ENCODE data around the gene TMEM121B.

Gene TMEM121B

GRCh38 chr22:17137861-17138425, 16.8 kb upstream of the TMEM121B start:
- no peak for DNase-seq

GRCh38 chr22:17137170-17137569, 16.0 kb upstream of the TMEM121B start:
- no peak for DNase-seq

DNA sequence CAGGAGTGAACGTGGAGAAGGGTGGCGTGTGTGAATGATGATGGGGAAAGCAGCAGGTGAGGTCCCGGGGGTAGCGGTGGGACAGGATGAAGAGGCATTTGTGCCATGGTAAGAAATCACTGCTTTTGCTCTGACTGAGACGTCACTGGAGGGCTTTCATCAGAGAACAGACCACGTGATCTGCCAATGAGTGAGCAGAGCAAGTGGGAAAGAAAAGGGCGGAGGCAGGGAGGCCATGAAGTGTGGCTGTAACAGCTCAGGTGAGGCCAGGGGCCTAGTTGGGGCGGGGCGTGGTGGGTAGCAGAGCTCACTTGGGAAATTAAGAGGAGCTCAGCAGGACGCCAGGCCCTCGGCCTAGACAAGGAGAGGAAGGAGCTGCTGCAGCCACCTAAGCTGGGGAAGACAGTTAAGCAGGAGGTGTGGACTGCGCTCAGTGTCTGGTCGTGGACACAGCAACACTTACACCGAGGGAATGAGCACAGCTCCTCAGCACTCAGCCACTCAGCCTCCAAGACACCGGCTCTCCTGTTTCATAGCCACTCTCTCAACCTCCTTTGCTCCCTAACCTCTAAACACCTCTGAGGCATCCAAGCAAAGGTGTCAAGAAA, 14.1 kb upstream of the TMEM121B start:
- no peak for DNase-seq

DNA sequence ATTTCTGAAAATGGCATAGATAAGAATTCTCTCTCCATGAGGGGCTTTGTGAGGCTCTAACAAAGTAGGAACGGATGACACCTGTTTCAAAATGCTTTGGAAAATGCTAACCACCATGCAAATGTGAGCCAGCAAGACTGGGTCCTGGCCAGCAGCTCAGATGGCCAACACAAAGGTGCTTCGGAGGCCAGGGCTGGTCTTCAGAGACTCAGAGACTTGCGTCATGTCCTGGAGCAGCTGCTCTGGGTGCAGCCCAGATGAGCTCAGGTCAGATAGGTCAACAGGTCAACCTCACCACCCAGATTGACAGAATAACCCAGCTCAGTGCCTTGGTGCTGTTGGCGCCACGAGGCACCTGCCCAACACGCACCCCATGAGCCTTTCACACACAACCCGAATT, 12.0 kb upstream of the TMEM121B start:
- no peak for DNase-seq

- no peak for DNase-seq
Measured at GRCh38 chr22:17132112-17132511, 11.0 kb upstream of the TMEM121B start.

DNA sequence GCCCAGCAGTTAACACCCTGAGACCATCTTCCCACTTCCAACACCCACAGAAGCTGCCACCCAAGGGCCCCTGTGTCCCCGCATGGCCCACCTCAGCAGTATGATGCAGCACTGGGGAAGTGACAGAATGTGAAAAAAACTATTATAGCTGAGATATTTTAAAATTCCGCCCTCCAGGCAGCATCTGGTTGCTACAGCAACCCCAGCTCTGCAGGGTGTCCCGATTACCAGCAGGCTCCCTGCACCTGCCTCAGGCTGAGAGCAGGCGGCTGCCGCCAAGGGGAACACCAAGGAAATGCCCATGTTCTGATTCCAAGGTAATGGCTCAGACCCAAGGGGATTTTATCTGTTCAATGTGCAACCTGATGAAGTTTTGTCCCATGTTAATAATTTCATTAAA, 10.5 kb upstream of the TMEM121B start:
- peak; percentile 8 for DNase-seq

DNA sequence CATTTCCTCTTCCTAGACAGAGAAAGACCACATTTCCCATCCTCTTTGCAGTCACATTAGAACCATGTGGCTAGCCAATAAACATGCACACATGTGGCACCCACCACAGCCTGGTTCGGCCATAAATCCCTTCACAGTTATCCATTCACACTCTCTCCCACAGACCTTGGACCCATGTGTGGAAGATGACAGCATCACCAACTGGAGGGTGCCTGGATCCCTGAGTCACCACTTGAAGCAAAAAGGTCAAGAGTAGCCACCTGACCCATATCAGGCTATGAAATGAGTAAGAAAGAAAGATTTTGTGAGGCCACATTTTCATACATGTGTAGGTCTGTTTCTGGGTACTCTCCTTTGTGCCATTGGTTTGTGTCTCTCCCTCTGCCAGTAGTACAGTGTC, 9.0 kb upstream of the TMEM121B start:
- DNase-seq = no peak

GRCh38 chr22:17120711-17121232, 388 bp downstream of the TMEM121B start:
- no peak for DNase-seq

DNA sequence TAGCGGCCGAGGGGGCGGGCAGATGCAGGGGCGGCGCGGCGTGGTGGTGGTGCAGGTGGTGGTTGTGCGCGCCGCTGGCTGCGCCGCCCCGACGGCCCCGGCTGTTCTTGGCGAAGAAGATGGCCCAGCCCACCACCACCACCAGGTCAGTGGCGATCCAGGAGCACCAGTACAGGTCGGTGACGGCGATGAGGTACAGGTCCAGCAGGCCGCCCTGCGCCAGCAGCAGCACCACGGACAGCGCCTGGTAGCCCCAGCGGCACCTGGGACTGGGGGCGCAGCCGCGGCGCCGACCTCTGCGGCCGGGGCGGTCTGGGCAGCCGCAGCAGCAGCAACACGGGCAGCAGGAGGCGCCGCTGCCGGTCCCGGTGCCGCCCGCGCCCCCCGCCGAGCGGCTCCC, 879 bp downstream of the TMEM121B start:
- DNase-seq = no peak

DNA sequence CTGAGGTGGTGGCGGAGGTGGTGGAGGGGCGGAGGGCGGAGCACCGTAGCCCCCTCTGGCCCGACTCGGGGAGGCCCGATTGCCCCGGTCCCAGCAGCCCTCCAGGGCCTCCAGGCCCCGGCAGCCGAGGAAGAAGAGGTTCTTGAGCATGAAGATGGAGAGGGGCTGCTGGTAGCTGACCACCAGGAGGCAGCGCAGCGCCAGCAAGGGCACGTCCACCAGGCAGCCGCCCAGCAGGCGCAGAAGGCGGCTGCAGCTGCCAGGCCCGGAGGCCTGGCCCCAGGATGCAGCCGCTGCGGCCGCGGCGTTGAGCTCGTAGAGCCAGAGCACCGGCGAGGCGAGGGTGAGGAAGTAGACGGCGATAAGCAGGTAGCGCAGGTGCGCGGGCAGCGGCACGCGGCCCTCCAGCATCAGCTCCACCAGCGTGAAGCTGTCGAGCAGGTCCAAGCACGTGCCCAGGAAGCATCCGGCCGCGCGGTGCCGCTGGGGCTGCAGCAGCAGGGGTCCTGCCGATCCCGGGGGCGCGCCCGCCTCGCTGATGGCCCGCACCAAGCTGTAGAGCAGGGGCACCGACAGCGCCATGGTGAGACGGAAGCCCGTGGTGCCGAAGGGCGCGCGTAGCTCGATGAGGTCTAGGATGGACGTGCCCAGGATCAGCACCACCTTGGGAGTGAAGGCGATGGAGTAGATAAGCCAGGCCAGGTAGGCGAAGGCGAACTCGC, 1.5 kb downstream of the TMEM121B start:
- no peak for DNase-seq

DNA sequence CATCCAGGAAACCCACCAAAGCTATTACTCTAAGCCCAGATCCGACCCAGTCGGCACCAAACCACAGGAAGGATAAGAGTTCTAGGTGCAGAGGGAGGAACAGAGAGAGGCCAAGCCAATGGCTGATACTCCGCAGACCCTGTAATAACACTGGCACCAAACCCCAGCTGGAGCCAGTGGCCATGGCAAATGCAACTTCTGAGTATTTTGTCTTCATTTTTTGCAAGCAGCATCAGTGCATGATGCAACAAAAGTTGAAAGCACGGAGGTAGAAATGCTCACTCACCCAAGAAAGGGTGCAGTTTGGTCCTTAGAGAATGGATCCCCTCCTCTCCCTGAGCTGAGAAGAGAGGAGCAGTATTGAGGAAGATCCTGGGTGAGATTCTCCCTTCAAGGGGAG, 2.8 kb downstream of the TMEM121B start:
- no peak for DNase-seq

DNA sequence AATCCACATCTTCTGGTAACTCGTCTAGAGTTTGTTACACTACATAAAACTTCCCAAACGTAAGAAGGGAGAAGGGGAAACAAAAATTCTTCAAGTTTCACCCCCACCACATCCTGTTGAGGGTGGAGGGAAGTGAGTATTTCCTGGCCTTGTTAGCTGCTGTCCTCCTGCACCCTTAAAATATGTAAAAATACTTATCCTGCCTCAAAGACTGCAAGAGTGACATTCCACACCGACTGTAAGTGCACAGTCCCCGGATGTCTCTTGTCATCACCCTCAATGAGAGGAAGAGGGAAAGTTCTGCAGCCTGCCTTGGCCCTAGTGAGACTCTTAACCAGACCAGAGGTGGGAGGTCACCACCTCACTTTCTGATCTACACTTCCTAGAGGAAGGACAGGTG, 3.3 kb downstream of the TMEM121B start:
- no peak for DNase-seq

DNA sequence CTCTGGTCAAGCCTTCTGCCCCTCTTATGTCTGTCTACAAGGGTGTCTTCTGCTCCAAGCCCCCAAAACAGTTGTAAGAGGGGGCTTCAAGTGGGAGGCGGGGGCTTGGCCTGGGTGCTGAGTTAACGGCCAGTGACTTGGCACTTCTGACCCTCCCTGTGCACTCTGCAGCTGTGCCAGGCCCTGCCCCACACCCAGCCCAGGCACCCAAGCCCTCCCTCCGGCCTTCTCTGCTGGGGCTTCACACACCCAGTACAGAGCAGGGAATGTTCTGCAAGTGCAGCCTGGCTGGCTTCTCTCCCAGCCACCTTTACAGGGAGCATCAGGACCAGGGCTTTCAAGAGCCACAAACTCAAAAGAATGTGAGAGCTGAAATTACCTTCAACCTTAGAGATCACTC, 3.8 kb downstream of the TMEM121B start:
- no peak for DNase-seq

DNA sequence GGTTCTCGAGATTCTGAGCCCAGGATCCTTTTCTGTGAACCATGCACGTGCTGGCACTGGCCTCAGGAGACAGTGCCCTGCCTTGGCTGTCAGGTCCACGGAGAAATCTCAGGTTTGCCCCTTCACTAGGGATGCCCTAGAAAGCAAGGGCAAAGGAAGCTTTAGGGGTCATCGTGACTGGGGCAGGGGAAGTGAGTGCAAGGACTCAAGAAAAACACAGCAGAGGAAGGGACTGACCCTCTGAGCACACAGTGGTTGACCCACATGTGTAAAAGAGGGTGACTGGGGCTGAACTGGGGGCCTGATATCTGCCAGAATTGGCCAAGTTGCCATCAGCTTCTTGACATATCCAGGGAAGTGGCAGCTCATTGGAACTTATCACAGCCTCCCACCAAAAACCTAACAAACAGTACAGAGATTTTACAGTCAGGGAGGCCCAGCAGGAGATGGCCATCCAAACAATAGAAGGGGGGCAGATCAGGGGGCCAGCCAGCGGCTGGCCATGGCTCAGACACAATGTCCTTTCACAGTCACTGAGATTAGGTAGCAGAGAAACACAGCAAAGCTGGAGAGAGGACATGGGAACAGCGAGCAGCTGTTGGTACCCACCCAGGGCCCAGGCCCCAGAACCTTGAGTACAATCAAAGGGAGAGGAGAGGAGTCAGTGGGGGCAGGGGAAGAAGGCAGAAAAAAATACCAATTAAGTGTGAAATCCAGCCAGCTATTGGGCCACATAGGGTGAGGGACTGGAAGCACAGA, 4.4 kb downstream of the TMEM121B start:
- no peak for DNase-seq

- no peak for DNase-seq
Measured at GRCh38 chr22:17115945-17116565, 5.1 kb downstream of the TMEM121B start.

DNA sequence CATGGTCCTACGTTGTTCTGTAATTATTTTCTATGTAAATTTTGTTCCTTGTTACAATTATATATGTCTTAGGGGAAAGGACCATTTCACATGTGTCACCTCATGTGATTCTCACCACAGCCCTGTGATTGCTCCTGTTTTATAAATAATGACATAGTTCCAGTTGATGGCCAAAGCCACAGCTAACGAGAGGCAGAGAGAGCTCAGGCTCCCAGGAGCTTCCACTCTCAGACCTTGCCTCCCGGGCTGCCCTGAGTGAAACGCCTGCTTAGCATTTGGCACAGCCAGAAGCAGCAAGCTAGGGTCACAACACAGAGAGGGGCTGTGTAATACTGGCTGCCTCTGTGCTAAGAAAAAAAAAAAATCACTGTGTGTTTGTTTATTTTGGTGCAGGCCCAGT, 5.9 kb downstream of the TMEM121B start:
- no peak for DNase-seq

GRCh38 chr22:17114898-17115235, 6.3 kb downstream of the TMEM121B start:
- no peak for DNase-seq

GRCh38 chr22:17114173-17114897, 6.8 kb downstream of the TMEM121B start:
- DNase-seq = no peak

GRCh38 chr22:17113600-17113999, 7.6 kb downstream of the TMEM121B start:
- no peak for DNase-seq

GRCh38 chr22:17112491-17113042, 8.6 kb downstream of the TMEM121B start:
- DNase-seq = no peak

DNA sequence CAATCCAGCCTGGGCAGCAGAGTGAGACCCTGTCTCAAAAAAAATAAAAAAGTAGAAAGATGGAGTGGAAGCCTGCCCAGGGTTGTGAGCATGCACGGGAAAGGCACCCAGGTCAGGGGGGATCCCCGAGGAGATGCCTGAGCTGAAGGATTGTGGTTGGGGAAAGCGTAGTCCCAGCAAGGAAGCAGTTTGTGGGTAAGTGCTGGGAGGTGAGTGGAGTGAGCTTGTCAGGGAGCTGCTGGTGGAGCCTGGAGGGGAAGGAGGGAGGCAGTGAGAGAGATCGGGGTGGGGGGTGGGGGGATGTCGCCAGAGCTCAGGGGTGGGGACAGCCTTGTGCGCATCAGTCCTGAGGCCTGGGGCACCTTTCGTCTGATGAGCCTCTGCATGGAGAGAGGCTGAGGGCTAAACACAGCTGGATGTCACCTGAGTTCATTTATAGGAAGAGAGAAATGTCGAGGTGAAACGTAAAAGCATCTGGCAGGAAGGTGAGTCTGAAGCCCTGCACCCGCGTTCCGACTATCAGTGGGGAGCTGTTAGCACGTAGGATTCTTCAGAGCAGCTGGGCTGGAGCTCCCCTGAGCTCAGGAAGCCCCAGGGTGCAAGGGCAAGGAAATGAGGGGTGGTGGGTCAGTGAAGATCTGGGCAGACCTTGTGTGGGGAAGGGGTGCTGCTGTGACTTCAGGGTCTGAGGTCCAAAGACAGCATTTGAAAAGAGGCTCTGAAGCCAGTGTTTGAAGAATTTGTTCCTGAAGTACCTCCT, 10.2 kb downstream of the TMEM121B start:
- no peak for DNase-seq

All from NCI-H1417 treated with DMSO at 0.1 percent for 48 hours (cell line).